ENCODE data around the gene LMCD1. TPM values are rescaled to one million over a fixed set of nuclear protein-coding genes. Genes with fewer than 3 reads are reported as not detected.

Gene LMCD1
- total RNA-seq, 6 experiments from 2014 or later, result 3.0 to 24.0 (median 8.4) TPM

GRCh38 chr3:8500989-8501370 lies 643 bp upstream of the LMCD1 start:
- intact Hi-C loops (cut with DNase I), result no loop called here
- ATAC-seq, result peak in 2 of 4 donors; percentile 4 to 21
- peaks cover 0 to 40% (median 14%) of the 10 kb centered on the region in 4 donors for H3K4me1 ChIP-seq
- H3K27ac ChIP-seq, result peak overlapping the region; percentile 71 to 89 (median 81)
- H3K9me3 ChIP-seq, result no peaks in the 10 kb centered on the region
- no peaks in the 10 kb centered on the region for H3K27me3 ChIP-seq
- under 1% methylated on average over 8 of the region's 8 CpGs for WGBS (ENCODE audit: insufficient coverage, low coverage, low lambda C conversion rate, missing lambda C conversion rate)
- H3K4me3 ChIP-seq, result peak overlapping the region; percentile 39 to 58 (median 41)
- DNase-seq, result no peak
- H3K36me3 ChIP-seq, result no peaks in the 10 kb centered on the region
- TF ChIP-seq POLR2A (IDR thresholded peaks at IDR 0.05) (no peak), CTCF (IDR thresholded peaks at IDR 0.05) (no peak)

GRCh38 chr3:8503461-8503860 lies 1.8 kb downstream of the LMCD1 start:
- ATAC-seq, result no peak
- no peak overlapping the region for H3K4me3 ChIP-seq
- H3K36me3 ChIP-seq, result no peaks in the 10 kb centered on the region
- intact Hi-C loops (cut with DNase I), result no loop called here
- H3K27me3 ChIP-seq, result no peaks in the 10 kb centered on the region
- TF ChIP-seq CTCF (IDR thresholded peaks at IDR 0.05) (no peak), POLR2A (IDR thresholded peaks at IDR 0.05) (no peak)
- WGBS (ENCODE audit: insufficient coverage, low coverage, low lambda C conversion rate, missing lambda C conversion rate), result 79% methylated on average over 1 of the region's 1 CpG
- no peak for DNase-seq
- H3K27ac ChIP-seq, result no peak overlapping the region
- H3K4me1 ChIP-seq, result peaks cover 0 to 36% (median 15%) of the 10 kb centered on the region in 4 donors
- no peaks in the 10 kb centered on the region for H3K9me3 ChIP-seq

- H3K4me3 ChIP-seq, result no peak overlapping the region
- ATAC-seq, result no peak
- H3K27ac ChIP-seq, result no peak overlapping the region
- H3K4me1 ChIP-seq, result peaks cover 0 to 30% (median 15%) of the 10 kb centered on the region in 4 donors
- no peaks in the 10 kb centered on the region for H3K36me3 ChIP-seq
- intact Hi-C loops (cut with DNase I), result no loop called here
- no peak for TF ChIP-seq CTCF (IDR thresholded peaks at IDR 0.05)
- TF ChIP-seq POLR2A (IDR thresholded peaks at IDR 0.05), result no peak
- no peak for DNase-seq
- 69% methylated on average over 8 of the region's 8 CpGs for WGBS (ENCODE audit: insufficient coverage, low coverage, low lambda C conversion rate, missing lambda C conversion rate)
- H3K27me3 ChIP-seq, result no peaks in the 10 kb centered on the region
- H3K9me3 ChIP-seq, result no peaks in the 10 kb centered on the region
Measured at GRCh38 chr3:8503871-8504610, 2.4 kb downstream of the LMCD1 start.

GRCh38 chr3:8504611-8504973 lies 3.0 kb downstream of the LMCD1 start:
- Histone ChIP-seq H3K27ac (no peak overlapping the region), H3K36me3 (no peaks in the 10 kb centered on the region), H3K4me1 (peaks cover 0 to 26% (median 14%) of the 10 kb centered on the region in 4 donors), H3K9me3 (no peaks in the 10 kb centered on the region), H3K4me3 (no peak overlapping the region), H3K27me3 (no peaks in the 10 kb centered on the region)
- 74% methylated on average over 4 of the region's 4 CpGs for WGBS (ENCODE audit: insufficient coverage, low coverage, low lambda C conversion rate, missing lambda C conversion rate)
- intact Hi-C loops (cut with DNase I), result no loop called here
- no peak for DNase-seq
- TF ChIP-seq CTCF (IDR thresholded peaks at IDR 0.05), result no peak
- no peak for TF ChIP-seq POLR2A (IDR thresholded peaks at IDR 0.05)
- ATAC-seq, result no peak

Measured in right lobe of liver (tissue), 6 donors.